Testis (tissue), 3 donors: Measurements from ENCODE around the gene ZBTB20. TPM values are rescaled to one million over a fixed set of nuclear protein-coding genes. Genes with fewer than 3 reads are reported as not detected.

Source experiments
- DNase-seq: peaks from one replicate; pipeline ENCODE4 v3.0.0-alpha.2; 2019
- H3K27ac ChIP-seq, 2 donors: fragments of 200-600 bp; sonication (generic); one replicate each; pipeline ENCODE4 v1.5.1; 2019
- H3K27me3 ChIP-seq: fragments of 200-600 bp; sonication (generic); one replicate; pipeline ENCODE4 v1.5.1; 2019
- H3K36me3 ChIP-seq: fragments of 200-600 bp; sonication (generic); one replicate; pipeline ENCODE4 v1.5.1; 2017; ENCODE audit warnings: low read depth; ENCODE audit errors: missing control alignments
- H3K4me1 ChIP-seq: fragments of 200-600 bp; sonication (generic); one replicate; pipeline ENCODE4 v1.5.1; 2019
- H3K4me3 ChIP-seq, 2 donors: fragments of 200-600 bp; sonication (generic); one replicate each; pipeline ENCODE4 v1.5.1; 2017 to 2019
- H3K9me3 ChIP-seq: fragments of 200-600 bp; sonication (generic); one replicate; pipeline ENCODE4 v1.5.1; 2017
- POLR2A ChIP-seq: fragments of 450-650 bp; IDR thresholded peaks from one replicate; pipeline ENCODE4 v1.6.1; 2017; ENCODE audit warnings: antibody characterized with exemption, mild to moderate bottlenecking, moderate library complexity
- WGBS, 2 donors: methylation state at CpG; one replicate each; pipeline ENCODE4 v1.1.5; 2018; 5-methylcytosine and 5-hydroxymethylcytosine counted together
- intact Hi-C: fragments of 100-400 bp; cut with DNase I; formaldehyde crosslinking; loops from one replicate; pipeline ENCODE4 v1.15.1; 2023; ENCODE audit warnings: low total_unique reads
- polyA plus RNA-seq: library from polyadenylated mRNA; stranded (reverse); fragments of 350-450 nt; fragmentation: Illumina TruSeq; extraction: RNeasy Lipid Tissue Mini Kit (QIAGEN cat#74804); gene quantifications from one replicate; pipeline ENCODE4 v1.2.3, GENCODE V29; 2014; ENCODE audit warnings: low read depth, low replicate concordance; ENCODE audit not compliant: insufficient read depth
- total RNA-seq, 2 donors: library from RNA; depleted of rRNA; stranded (reverse); fragments of >200 nt; gene quantifications; one replicate each; pipeline ENCODE4 v1.2.3, GENCODE V29; 2016
- TF ChIP-seq, protein P1 (sequence below), 3 experiments: fragments of 450-650 bp in 2 of 3; fragments of 200-600 bp in 1 of 3; sonication (generic) in 1 of 3; IDR thresholded peaks; one replicate each; pipeline ENCODE4 v1.5.1; 2016 to 2019; ENCODE audit warnings: antibody characterized with exemption in 3 of 3, mild to moderate bottlenecking in 2 of 3, moderate library complexity in 1 of 3

ZBTB20 gene
- total and polyA plus RNA-seq, 3 donors from 2014 or later = 36.8 to 179 (median 126) TPM

DNA sequence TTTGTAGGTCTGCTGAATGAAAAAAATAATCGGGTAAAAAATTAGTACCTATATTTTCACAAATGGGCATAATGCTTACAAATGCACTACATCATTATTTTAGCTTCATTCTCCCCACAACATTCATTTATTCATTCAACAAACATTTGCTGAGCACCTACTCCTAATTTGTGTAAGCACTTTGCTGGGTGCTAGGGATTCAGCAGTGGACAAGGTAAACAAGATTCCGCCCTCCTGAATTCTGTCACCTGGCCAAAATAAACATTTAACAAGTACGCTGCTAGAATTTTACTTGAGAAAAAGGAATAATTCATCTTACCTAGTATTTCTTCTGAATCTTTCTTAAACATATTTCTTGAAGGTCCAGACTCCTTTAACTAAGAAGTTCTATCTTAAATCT, 781.2 kb downstream of the ZBTB20 start:
- no peak for DNase-seq
- H3K4me1 ChIP-seq = peaks cover 54% of the 10 kb centered on the region
- H3K36me3 ChIP-seq = no peaks in the 10 kb centered on the region
- H3K4me3 ChIP-seq = no peak overlapping the region
- TF ChIP-seq, protein P1, sequence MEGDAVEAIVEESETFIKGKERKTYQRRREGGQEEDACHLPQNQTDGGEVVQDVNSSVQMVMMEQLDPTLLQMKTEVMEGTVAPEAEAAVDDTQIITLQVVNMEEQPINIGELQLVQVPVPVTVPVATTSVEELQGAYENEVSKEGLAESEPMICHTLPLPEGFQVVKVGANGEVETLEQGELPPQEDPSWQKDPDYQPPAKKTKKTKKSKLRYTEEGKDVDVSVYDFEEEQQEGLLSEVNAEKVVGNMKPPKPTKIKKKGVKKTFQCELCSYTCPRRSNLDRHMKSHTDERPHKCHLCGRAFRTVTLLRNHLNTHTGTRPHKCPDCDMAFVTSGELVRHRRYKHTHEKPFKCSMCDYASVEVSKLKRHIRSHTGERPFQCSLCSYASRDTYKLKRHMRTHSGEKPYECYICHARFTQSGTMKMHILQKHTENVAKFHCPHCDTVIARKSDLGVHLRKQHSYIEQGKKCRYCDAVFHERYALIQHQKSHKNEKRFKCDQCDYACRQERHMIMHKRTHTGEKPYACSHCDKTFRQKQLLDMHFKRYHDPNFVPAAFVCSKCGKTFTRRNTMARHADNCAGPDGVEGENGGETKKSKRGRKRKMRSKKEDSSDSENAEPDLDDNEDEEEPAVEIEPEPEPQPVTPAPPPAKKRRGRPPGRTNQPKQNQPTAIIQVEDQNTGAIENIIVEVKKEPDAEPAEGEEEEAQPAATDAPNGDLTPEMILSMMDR (IDR thresholded peaks at IDR 0.05) = no peak
- TF ChIP-seq POLR2A = no peak
- peak overlapping the region in 1 of 2 donors; percentile 52 for H3K27ac ChIP-seq
- no peaks in the 10 kb centered on the region for H3K27me3 ChIP-seq
- H3K9me3 ChIP-seq = no peaks in the 10 kb centered on the region
- WGBS, 2 donors = 42 to 57% methylated on average over 3 of the region's 3 CpGs
- intact Hi-C loops = no loop called here

DNA sequence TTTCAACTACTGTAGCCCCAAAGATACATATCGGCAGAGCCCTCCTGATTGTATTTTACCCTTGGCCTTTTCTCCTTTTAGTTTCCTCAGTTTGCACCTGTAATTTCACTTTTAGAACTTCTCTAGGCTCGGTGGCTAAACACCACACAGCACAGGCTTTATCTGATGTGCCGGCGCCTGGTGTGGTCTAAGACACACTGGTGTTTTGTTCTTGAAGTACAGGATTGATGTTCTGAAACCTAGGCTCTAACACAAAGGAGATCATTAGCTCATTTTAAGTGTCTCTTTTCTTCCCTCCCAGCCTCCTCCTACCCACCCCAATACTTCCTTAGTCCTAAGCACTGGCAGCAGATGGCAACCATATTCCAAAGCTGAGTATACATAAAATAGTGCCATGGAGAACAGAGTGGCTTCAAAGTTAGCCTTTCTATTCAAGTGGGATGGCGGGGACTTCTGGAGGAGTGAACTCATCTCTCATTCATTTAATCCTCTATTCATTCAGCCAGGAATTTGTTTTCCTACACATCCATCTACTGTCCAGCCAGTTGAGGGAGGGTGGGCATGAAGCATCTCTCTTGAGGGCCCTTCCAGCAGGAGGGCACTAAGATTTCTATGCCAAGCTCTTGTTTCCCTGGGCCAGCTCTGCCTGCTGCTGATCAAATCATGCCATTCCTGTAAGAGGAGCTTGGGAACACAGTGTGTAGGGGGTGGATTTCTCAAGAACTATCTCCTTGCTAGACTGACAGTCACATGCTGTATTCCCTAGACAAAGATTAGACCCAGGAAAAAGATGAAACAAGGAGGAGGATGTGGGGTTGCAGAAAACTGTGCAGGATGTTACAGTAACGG, 782.1 kb downstream of the ZBTB20 start:
- Histone ChIP-seq H3K4me3 (no peak overlapping the region), H3K27me3 (no peaks in the 10 kb centered on the region), H3K36me3 (no peaks in the 10 kb centered on the region), H3K9me3 (no peaks in the 10 kb centered on the region), H3K4me1 (peaks cover 45% of the 10 kb centered on the region), H3K27ac (peak overlapping the region; percentile 70 to 75)
- DNase-seq = peak; percentile 78
- intact Hi-C loops = no loop called here
- no peak for TF ChIP-seq POLR2A
- TF ChIP-seq, protein P1 (IDR thresholded peaks at IDR 0.05) = no peak
- WGBS, 2 donors = 45 to 63% methylated on average over 6 of the region's 6 CpGs

DNA sequence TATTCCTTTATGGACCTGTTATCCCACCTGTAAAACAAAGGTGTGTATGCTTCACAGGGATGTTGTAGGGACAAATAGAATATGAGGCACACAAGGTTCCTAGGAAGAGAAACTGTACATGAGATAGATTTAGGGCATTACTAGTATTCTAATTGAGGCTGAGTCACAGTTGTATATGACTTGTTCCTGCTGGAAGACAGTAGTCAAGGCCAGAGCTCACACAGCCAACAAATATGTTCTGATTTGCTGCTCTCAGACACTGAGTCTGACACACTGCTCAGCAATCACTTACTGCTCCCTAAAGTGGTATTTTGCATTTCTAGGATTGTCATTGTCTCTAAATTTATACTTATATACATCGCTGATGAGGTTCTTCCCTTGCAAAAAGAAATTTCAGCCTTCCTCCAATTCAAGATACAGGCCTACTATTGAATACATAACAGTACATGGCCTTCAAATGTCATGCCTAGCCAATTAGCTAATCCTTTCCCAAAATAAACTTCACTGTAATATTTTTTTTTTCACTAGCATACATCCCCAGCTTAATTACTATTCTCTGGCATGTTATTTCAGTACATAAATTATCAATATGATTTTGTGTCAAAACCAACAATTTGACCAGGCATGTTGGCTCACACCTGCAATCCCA, 783.4 kb downstream of the ZBTB20 start:
- TF ChIP-seq POLR2A = no peak
- TF ChIP-seq, protein P1 (IDR thresholded peaks at IDR 0.05) = no peak
- Histone ChIP-seq H3K4me1 (peaks cover 41% of the 10 kb centered on the region), H3K27me3 (no peaks in the 10 kb centered on the region), H3K9me3 (no peaks in the 10 kb centered on the region), H3K36me3 (no peaks in the 10 kb centered on the region), H3K27ac (peak overlapping the region; percentile 70 to 75), H3K4me3 (no peak overlapping the region)
- DNase-seq = peak; percentile 43
- 24 to 65% methylated on average over 1 of the region's 1 CpG for WGBS, 2 donors
- intact Hi-C loops = no loop called here

DNA sequence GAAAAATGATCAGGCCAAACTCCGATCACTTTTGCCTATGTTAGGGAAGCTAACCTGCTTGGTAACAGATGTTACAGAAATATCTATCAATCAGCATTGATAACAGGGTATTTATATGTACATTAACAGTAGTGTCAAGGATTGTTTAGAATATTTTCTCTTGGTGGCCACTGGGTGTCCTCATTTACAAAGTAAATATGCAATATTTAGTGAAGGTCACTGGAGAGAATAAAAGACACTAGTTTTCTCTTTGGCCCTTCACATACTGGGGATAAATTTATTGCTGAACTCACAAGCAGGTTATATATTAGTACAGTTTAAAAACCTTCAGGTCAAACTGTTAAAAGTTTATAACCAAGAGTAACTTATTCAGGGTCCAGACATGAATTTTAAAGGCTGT, 784.3 kb downstream of the ZBTB20 start:
- 40 to 66% methylated on average over 1 of the region's 1 CpG for WGBS, 2 donors
- no peak overlapping the region for H3K4me3 ChIP-seq
- TF ChIP-seq POLR2A = no peak
- TF ChIP-seq, protein P1 (IDR thresholded peaks at IDR 0.05) = peak; percentile 39 to 53 (median 49)

More for the DNA sequence above, 784.3 kb downstream of the ZBTB20 start:
- peaks cover 39% of the 10 kb centered on the region for H3K4me1 ChIP-seq
- H3K36me3 ChIP-seq = no peaks in the 10 kb centered on the region
- peak overlapping the region; percentile 70 to 75 for H3K27ac ChIP-seq
- intact Hi-C loops = no loop called here
- DNase-seq = no peak
- H3K9me3 ChIP-seq = no peaks in the 10 kb centered on the region
- H3K27me3 ChIP-seq = no peaks in the 10 kb centered on the region
